NCI-H1436 (cell line): ENCODE data around the gene LPCAT2.

Source experiments
- DNase-seq: peaks from one replicate; lab custom pipeline; 2025; lab: John Stamatoyannopoulos, UW

LPCAT2 gene

DNA sequence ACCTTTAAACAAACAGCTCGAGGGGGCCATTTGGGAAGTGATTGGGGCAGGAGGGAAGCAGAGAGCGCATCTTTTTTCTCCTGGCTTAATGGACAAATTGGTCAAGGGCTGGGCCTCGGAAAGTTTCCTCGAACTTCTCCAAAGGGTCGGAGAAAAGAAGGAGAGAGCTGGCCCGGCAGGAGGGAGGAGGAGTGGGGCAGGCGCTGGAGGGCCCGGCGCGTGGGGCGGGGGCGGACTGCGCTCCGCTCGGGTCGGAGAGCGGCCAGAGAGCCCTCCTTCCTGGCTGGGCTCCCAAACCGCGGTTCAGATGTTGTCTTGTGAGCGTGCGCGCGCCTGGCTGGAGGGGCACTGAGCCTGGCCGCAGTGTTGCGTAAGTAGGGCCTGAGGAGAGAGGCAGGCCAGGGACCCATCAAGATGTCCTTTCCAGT is 28.6 kb upstream of the LPCAT2 start:
- DNase-seq = no peak

DNA sequence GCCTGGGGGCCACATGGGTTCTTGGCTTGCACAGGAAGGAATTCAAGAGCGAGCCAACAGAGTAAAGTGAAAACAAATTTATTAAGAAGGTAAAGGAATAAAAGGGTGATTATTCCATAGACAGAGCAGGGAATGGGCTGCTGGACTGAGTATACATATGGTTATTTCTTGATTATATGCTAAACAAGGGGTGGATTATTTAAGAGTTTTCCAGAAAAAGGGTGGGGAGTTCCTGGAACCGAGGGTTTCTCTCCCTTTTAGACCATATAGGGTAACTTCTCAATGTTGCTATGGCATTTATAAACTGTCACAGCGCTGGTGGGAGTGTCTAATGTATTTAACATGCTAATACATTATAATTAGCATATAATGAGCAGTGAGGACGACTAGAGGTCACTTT is 27.8 kb upstream of the LPCAT2 start:
- no peak for DNase-seq

DNA sequence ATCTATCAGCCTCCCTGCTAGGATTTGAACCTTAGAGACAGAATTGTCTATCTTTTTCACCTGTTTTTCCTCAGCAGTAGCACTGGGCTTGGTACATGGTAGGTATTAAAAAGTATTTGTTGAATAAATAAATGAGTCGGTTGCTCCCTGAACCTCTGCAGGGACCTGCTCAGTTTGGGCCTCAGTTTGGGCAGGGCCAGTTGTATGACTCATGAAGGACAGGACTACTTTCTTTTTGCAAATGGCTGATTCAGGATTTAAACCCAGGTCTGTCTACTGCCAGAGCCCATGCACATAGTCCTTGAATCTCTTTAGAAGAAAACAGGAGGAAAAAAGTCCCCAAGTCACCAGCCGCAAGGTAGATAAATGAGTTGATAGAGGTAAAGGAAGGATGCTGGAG is 26.8 kb upstream of the LPCAT2 start:
- DNase-seq = no peak

- no peak for DNase-seq
Observed at GRCh38 chr16:55487048-55487803, 21.6 kb upstream of the LPCAT2 start.

GRCh38 chr16:55488306-55488705 is 20.6 kb upstream of the LPCAT2 start:
- no peak for DNase-seq

- no peak for DNase-seq
Observed at GRCh38 chr16:55489119-55489955, 19.5 kb upstream of the LPCAT2 start.

DNA sequence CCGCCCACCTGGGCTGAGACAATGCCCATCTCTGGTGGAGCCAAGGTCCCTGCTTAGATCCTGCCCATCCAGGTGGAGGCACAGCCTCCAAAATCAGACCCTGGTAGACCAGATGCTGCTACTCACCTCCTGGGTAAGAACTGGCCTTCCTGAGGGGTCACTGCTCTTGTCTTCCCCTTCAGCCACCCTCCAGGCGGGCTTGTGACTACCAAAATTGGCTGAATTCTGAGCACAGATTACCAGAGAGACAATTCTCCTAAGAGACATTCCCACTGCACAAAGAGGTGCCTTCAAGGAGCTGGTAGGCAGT is 19.0 kb upstream of the LPCAT2 start:
- no peak for DNase-seq

- DNase-seq = no peak
Observed at GRCh38 chr16:55490301-55490700, 18.6 kb upstream of the LPCAT2 start.

GRCh38 chr16:55491691-55492090 is 17.2 kb upstream of the LPCAT2 start:
- no peak for DNase-seq

DNA sequence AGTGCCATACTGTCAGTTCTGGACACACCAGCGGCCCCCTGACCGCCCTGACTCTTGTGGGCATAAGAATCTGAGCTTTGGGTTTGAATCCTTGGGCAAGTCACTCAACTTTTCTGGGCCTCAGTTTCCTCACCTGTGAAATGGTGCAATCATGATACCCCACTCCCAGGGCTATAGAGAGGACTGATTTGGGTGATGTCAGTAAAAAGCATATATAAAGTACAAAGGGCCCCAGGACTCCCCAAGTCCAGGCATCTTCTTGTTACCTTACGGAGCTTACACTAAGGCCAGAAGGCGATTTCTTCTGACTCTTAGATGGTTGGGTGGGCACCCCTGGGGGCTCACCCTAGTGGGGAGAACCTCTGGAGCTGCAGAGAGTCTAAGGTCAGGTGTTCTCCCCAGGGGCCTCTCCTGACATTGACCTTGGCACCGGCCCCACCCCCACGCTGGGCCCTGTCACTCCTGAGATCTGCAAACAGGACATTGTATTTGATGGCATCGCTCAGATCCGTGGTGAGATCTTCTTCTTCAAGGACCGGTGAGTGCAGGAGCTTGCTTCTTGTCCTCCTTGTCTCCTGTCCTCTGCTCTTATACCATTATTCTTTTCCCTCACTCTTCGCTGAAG is 16.0 kb upstream of the LPCAT2 start:
- no peak for DNase-seq

- no peak for DNase-seq
Observed at GRCh38 chr16:55494994-55495421, 13.9 kb upstream of the LPCAT2 start.

DNA sequence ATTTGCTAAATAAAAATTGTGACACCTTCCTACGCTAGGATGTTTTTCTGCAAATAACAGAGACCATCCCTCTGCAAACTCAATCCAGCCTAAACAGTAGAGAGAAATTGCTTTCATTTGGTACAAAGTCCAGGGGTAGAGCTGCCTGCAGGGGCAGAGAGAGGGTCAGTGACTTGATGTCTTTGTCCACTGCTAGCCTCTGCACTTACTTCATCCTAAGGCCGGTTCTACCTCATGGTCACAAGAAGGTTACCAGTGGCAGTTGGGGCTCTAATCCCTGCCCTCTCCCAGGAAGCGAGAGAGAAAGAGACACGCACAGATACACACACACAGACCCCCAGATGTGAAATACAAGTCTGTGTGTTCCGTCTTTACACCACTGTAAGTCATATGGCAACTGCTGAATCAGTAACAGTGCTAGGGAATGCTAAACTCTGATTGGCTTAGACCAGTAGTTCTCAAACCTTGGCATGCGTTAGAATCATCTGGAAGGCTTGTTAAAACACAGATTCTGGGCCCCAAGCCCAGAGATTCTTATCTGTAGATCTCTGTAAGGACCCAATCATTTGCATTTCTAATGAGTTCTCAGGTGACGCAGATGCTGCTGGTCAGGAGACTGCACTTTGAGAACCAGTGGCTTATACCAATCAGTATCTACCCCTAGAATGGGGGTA is 13.1 kb upstream of the LPCAT2 start:
- DNase-seq = no peak

- no peak for DNase-seq
Observed at GRCh38 chr16:55496509-55497145, 12.2 kb upstream of the LPCAT2 start.

DNA sequence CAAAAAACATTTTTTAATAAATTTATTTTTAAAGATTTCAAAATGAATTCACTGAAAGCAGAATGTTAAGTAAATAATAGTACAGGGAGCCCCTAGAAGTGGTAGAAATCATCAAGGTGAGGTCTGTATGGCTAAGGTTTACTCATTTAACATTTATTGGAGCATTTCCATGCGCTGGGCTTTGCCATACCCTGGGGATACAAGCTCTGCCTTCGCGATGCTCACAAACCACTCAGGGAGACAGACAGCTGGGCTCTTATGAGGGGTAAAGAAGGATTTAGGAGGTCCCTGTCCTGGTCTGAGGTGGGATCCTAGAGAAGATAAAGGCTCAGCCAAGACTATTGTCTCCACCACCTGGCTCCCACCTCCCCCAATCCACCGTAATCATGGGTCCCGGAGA is 11.3 kb upstream of the LPCAT2 start:
- no peak for DNase-seq

DNA sequence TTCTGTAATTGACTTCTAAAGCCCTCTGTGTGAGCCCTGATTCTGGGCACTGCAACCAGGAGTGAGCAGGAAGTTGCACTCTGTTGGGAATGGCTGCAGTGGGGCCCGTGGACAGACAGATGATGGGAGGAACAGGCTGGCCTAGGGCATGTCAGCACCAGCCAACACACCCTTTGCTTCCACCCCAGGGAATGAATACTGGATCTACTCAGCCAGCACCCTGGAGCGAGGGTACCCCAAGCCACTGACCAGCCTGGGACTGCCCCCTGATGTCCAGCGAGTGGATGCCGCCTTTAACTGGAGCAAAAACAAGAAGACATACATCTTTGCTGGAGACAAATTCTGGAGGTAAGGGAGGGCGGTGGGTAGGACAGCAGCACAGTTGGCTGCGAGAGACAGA is 10.8 kb upstream of the LPCAT2 start:
- DNase-seq = no peak

DNA sequence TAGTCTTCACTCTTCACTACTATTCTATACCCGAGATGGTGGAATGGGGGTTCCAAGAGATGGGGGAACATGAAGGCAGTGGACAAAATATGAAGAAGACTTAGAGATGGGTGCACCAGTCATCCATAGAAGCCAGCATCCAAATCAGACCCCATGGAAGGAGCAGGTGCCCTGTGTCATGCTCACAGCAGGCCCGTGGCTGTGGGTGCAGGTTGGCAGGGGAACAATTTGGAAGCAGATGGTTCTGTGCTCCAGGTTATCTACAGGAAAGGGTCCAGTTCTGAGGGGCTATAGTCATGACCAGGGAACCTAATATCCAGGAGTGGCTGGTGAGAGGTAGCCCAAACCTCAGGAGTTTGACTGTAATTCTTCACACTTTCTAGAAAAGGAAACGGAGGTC is 9.6 kb upstream of the LPCAT2 start:
- no peak for DNase-seq

GRCh38 chr16:55499951-55500529 is 8.8 kb upstream of the LPCAT2 start:
- no peak for DNase-seq

- no peak for DNase-seq
Observed at GRCh38 chr16:55500530-55501011, 8.3 kb upstream of the LPCAT2 start.

DNA sequence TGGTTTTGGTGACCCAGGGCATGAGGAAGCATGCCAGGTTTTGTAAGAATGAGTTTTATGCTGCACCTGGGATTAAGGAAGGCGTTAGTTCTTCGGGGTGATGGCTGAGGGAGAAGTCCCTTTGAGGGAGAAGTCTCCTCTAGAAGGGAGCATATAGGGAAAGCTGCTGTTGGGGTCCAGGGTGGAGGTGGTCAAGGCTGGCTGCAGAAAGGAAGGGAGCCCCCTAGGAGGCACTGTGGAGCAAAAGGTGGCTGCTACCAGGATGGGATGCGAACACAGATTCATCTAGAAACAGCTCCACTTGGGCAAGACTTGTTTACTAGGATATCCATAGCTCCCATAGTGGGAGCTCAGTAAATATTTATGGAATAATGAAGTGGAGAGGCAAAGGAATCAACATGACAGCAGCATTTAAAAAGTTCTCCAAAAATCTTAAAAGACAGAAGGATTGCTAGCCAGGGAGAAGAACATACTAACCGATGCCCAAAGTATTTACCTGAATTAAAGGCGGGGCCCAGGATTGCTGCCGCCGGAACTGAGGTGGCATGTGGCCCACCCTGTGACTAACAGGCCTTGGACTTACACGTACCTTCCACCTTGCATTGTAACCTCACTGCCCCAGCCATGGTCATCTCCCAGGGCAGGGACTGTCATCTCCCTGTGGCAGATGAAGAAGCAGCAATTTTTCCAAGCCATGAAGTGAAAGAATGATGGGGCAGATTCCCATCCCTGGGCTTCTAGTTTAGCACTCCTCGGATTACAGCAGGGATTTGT is 7.1 kb upstream of the LPCAT2 start:
- no peak for DNase-seq

DNA sequence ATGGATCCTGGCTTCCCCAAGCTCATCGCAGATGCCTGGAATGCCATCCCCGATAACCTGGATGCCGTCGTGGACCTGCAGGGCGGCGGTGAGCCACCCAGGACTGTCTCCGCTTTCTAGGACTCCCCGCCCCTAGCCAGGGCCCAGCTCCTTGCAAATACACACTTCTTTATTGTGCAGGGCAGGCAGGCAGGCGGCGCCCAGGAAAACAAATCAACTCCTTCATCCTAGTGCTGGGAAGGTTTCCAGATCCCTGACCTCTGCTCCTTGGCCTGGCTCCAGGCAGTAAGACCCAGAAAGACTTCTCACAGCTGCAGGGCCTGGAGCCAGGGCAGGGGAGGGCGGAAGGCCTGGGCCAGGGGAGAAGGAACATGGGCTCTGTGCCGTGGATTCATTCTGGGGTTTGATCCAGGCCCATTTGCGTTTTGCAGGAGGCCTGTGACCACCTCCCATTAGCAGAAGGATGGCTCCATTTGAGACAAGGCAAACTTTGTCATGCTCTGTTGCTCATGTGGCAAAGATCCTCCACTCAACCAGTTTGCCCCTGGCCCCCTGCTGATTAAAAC is 6.0 kb upstream of the LPCAT2 start:
- DNase-seq = no peak
